ENCODE results near the gene TPCN2. TPM values are rescaled to one million over a fixed set of nuclear protein-coding genes. Genes with fewer than 3 reads are reported as not detected.
"Not testable (repeated sequence)": the region's sequence is repeated elsewhere in the genome, so short reads cannot be mapped to it uniquely, and the experiment has no call there.

The TPCN2 gene
- total RNA-seq, 1 experiment from 2014 or later: 25.1 TPM

DNA sequence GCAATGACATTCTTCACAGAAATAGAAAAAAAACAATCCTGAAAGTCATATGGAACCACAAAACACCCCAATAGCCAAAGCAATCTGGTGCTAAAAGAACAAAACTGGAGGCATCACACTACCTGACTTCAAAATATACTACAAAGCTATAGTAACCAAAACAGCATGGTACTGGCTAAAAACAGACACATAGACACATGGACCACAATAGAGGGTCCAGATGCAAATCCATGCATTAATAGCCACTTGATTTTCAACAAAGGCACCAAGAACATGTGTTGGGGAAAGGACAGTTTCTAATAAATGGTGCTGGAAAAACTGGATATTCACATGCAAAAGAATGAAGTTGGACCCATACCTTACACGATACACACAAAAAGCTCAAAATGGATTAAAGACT is 79.2 kb downstream of the TPCN2 start:
- DNase-seq (ENCODE audit: low spot score): no peak

DNA sequence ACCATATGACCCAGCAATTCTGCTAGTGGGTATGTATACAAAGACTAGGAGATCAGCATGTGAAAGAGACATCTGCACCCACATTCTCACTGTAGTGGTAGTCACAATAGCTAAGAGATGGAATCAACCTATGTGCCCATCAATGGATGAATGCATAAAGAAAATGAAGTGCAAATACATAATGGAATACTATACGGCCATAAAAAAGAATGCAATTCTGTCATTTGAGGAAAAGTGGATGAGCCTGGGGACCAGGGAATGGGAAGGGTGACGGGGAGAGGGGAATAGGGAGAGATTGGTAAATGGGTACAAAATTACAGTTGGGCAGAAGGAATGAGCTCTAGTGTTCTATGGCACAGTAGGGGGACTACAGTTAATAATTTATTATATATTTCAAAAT is 80.3 kb downstream of the TPCN2 start:
- no peak for DNase-seq (ENCODE audit: low spot score)

GRCh38 chr11:69129647-69130046 is 80.9 kb downstream of the TPCN2 start:
- DNase-seq (ENCODE audit: low spot score): no peak

GRCh38 chr11:69130654-69131053 is 81.9 kb downstream of the TPCN2 start:
- no peak for DNase-seq (ENCODE audit: low spot score)

DNA sequence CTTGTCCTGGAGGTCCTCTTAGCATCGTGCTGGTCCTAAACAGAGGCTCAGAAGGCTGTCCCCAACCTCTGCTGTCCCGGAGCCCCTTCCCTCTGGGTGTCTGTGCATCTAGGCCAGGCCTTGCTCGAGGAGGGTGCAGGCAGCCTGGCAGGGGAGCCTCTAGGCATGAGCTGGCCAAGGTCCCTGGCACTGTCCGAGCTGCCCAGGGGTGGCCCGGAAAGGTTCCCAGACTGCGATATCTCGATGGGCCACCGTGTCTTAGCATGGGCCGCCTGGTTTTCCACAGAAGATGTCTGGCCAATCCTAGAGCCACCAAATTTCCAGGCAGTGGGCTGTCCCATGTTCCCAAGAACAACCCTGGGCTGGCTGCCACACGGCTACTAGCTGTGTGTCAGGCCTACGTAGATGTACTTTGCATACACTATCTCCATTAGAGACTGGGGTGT is 82.4 kb downstream of the TPCN2 start:
- no peak for DNase-seq (ENCODE audit: low spot score)

- DNase-seq (ENCODE audit: low spot score): peak; percentile 94
These were observed 83.0 kb downstream of the TPCN2 start for GRCh38 chr11:69131644-69132300.

GRCh38 chr11:69132301-69132670 is 83.6 kb downstream of the TPCN2 start:
- DNase-seq (ENCODE audit: low spot score): no peak

DNA sequence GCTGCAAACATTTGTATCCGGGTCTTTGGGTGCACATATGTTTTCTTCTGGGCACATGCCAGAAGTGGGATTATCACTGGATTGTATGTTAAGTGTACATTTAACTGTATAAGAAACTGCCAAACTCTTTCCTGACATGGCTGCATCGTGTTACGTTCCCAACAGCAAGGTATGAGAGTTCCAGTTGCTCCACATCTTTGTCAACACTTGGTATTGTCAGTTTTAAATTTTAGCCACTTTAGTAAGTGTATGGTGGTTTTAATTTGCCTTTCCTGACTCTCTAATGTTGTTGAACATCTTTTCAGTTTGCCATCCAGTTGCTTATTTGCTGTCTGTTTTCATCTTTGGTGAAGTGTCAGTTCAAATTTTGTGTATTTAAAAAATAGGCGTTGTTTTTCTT is 84.5 kb downstream of the TPCN2 start:
- no peak for DNase-seq (ENCODE audit: low spot score)

DNA sequence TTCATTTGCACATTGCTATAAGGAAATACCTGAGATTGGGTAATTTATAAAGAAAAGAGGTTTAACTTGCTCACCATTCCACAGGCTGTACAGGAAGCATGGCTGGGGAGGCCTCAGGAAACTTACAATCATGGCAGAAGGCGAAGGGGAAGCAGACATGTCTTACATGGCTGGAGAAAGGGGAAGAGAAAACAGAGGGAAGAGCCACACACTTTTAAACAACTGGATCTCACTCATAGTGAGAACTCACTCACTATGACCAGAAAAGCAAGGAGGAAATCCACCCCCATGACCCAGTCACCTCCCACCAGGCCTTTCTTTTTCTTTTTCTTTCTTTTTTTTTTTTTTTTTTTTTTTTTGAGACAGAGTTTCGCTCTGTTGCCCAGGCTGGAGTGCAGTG is 85.5 kb downstream of the TPCN2 start:
- DNase-seq (ENCODE audit: low spot score): not testable (repeated sequence)

DNA sequence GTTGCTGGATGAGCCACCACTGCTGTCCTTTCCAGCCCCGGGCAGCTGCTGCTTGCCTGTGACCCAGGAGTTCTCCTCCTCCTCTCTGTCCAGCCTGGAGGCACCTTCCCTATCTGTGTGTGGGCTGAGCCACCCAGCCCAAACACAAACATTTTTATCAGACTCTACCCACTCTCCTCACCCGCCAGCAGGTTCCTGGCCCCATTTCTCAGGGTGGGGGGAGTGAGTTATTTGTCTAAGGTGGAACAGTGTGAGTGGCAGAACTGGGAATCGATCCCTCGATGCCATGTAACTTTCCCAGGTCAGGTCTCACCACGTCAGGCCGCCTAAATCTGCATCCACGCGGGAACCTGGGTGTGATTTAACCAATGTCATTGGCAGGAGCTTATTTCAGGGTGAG is 86.2 kb downstream of the TPCN2 start:
- DNase-seq (ENCODE audit: low spot score): no peak

DNA sequence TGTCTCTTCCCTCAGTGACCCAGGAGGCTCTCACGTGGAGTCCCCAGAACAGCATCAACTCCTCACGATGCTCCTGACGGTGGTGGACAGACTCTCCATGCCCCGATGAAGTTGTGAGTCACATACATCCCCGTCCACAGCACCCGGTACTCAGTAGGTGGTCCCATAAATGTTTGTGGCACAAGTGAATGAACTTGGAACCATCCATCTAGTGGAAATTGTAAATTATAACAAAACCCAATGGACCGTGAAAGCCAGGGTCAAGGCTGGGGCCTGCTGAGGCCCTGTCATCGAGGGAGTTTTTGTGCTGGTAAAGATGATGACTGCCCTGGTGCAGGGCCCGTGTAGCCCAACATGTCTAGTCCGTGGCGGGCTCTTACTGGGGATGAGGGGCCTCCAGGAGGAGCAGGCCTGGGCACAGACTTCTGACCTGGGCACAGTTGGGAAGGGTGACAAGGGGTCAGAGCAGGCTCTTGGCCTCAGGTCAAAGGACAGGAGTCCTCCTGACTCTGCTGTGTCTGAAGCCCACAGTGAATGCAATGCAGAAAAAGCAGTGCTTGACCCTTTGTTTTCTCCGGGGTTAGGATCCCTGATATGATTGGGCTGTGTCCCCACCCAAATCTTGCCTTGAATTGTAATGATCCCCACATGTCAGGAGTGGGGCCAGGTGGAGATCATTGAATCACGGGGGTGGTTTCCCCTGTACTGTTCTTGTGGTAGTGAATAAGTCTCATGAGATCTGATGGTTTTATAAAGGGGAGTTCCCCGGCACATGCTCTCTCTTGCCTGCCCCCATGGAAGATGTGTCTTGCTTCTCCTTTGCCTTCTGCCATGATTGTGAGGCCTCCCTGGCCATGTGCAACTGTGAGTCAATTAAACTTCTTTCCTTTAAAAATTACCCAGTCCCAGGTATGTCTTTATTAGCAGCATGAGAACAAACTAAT is 87.0 kb downstream of the TPCN2 start:
- no peak for DNase-seq (ENCODE audit: low spot score)

DNA sequence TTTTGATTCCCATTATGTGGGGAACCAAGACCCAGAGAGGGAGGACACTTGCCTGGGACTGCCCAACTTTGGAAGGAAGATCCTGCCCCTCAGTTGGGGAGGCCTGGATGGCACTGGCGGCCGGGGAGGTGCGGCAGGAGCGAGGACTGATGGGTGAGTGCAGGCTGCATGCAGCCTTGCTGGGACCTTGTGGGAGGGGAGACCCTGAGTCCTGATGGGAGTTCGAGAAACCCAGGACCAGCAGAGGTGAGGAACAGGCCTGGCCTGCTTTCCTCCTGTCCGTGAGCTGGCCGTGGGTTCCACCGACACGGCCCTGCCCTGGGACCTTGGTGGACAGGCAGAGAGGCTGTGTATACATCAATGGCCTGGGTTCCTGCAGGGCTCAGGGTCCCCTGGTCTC is 87.7 kb downstream of the TPCN2 start:
- DNase-seq (ENCODE audit: low spot score): no peak

- no peak for DNase-seq (ENCODE audit: low spot score)
These were observed 88.6 kb downstream of the TPCN2 start for GRCh38 chr11:69137151-69137844.

GRCh38 chr11:69138265-69138664 is 89.5 kb downstream of the TPCN2 start:
- DNase-seq (ENCODE audit: low spot score): peak; percentile 84

DNA sequence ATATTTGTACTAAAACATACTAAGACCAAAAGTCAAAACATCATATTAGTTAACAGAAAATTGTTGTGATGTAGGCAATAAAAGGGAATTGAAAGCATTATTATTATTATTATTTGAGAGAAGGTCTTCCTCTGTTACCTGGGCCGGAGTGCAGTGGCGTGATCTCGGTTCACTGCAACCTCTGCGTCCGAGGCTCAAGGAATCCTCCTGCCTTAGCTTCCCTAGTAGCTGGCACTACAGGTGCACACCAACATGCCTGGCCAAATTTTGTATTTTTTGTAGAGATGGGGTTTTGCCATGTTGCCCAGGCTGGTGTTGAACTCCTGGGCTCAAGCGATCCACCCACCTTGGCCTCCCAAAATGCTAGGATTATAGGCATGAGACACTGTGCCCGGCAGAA is 91.4 kb downstream of the TPCN2 start:
- DNase-seq (ENCODE audit: low spot score): not testable (repeated sequence)

DNA sequence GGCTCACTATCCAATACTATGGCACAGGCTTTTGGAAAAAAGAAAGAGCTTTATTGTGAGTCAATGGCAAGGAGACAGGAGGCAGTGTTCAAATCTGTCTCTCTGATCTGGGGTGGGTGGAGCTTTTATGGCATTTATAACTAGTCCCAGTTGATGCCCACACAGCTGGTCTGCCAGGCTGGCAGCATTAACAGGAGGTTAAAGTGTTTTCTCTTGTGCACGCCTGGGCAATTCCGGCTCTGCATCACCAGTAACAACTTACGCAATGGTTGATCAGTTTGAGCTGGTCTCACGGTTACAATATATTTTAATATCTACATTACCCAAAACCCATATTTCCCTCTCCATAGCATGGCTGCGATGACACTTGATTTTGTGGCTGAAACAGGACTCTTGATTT is 91.9 kb downstream of the TPCN2 start:
- DNase-seq (ENCODE audit: low spot score): peak; percentile 56

GRCh38 chr11:69141742-69142141 is 93.0 kb downstream of the TPCN2 start:
- DNase-seq (ENCODE audit: low spot score): no peak

DNA sequence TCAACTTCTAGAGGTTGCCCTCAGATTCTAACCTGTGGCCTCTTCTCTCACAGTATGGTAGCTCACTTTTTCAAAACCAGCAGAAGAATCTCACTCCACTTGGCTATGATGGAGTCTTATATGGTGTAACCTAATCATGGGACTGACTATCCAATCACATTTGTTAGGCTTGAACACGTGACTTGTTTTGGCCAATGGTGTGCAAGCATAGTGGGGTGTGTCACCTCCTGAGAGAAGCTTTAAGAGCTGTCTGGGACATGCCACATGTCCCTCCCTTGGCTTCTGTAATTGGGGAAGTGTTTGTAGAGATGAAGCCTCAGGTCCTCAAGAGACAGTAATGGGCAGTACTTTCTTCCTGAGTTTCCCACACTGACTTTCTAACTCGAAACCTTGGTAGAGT is 94.2 kb downstream of the TPCN2 start:
- no peak for DNase-seq (ENCODE audit: low spot score)

DNA sequence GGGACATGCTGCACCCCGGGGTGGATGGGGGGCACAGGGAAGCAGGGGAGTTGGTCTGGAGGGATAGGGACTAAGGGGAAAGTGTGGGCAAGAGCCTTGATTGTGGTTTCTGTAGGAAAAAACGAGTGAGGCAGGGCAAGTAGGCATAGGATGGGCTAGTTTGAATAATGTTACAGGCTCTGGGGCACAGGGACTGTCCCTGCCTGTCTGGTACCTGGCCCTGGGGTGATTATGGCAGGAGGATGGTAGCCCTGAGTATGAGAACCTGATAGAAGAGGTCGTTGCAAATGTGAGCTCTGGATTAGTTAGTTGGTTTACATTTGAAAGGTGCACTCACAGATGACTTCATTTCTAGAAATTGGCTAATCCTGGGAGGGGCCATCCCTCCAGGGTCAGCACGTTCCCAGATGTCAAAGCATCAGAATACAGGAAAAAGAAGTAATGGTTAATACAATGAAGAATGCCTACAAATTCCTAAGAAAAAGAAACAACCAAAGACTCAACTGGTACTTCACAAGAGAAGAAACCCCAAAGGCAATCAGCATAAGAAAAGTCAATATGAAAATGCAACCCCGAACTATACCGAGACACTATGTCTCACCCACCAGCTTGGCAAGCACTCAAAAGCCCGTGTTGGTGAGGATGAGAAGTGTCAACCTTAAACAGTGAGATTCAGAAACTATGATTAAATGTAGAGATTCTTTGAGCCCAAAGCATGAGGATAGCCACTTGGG is 95.8 kb downstream of the TPCN2 start:
- no peak for DNase-seq (ENCODE audit: low spot score)

- DNase-seq (ENCODE audit: low spot score): no peak
These were observed 96.3 kb downstream of the TPCN2 start for GRCh38 chr11:69145050-69145380.

- no peak for DNase-seq (ENCODE audit: low spot score)
These were observed 99.6 kb downstream of the TPCN2 start for GRCh38 chr11:69148377-69148762.

GRCh38 chr11:69148806-69149205 is 100.1 kb downstream of the TPCN2 start:
- DNase-seq (ENCODE audit: low spot score): no peak

Data from HT-29 (cell line).